ENCODE results near the gene TGFB1I1.
"Not testable (repeated sequence)": the region's sequence is repeated elsewhere in the genome, so short reads cannot be mapped to it uniquely, and the experiment has no call there.

TGFB1I1 gene

DNA sequence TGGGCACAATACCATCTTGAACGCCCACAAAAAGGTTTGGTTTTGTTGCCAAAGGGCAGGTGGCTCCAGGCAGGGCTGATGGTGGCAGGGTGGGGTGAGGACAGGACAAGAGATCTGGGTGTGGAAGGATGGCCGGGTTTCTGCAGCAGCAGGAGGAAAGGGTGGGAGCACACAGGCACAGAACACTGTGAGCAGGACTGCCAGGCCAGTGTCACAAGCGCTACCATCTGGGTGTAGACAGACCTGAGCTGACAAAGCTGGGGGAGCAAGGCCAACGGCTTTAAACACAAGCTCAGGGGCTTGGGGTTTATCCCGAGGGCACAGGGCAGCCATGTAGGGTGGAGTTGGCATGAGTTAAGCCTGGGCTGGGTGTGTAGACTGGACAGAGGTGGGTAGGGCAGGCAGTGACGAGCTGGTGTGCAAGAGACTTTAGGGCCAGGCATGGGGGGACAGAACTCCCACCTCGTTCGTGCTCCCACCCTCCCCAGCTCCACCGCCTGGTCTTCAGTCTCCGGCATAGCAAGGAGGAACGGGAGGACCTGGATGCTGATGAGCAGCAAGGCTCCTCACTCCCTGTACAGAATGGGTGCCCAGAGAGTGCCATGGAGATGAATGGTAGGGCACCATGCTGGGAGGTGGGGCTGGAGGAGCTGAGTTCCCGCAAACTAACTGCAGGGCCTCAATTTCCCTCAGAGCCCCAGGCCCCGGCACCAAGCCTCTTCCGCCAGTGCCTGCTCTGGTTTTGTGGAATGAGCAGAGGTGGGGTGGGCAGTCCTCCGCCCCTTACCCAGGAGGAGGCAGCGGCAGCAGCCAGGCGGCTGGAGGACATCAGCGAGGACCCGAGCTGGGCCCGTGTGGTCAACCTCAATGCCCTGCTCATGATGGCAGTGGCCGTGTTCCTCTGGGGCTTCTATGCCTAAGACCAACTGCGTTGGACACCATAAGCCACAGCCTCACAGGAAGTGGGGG, 17.9 kb downstream of the TGFB1I1 start:
- no peak for DNase-seq

GRCh38 chr16:31491778-31492418, 19.9 kb downstream of the TGFB1I1 start:
- no peak for DNase-seq

- DNase-seq = no peak
Observed at GRCh38 chr16:31493506-31494125, 21.7 kb downstream of the TGFB1I1 start.

DNA sequence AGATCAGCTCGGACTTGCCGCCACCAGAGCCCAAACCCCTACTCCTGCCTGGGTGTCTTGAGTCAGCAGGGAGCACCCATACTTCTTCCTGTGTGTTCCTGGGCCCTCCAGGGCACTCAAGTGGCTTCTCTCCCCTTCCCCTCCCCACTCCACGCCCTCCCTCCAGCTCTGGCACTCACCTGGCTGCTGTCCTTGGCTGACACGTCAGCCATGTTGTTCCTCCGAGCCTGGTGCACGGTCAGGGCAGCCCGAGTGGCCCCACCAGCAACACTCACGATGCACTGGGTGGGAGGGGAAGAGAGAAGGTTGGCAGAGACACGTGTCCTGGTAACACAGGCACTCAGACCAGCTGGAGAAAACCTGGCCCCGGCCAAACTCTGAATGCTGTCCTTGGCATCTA, 24.7 kb downstream of the TGFB1I1 start:
- DNase-seq = no peak

DNA sequence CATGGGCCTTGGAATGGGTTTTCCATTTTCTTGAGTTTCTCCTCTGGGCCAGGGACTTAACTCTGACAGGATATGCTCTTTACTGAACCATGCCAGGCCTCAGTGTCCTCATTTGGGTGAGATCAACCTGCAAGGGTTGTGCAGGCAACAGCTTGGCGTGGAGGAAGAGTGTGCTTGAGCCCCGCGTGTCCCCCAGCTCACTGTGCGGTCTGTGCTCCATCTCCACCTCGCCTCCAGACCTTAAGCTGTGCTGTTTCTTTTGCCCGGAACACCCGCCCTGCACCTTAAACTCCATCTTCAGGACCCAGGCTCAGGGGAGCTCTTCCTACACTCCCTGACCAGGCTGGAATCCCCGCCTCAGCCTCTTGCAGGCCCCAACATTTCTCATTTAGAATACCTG, 26.5 kb downstream of the TGFB1I1 start:
- DNase-seq = no peak

GRCh38 chr16:31499928-31500327, 28.0 kb downstream of the TGFB1I1 start:
- no peak for DNase-seq

- no peak for DNase-seq
Observed at GRCh38 chr16:31501226-31501965, 29.4 kb downstream of the TGFB1I1 start.

DNA sequence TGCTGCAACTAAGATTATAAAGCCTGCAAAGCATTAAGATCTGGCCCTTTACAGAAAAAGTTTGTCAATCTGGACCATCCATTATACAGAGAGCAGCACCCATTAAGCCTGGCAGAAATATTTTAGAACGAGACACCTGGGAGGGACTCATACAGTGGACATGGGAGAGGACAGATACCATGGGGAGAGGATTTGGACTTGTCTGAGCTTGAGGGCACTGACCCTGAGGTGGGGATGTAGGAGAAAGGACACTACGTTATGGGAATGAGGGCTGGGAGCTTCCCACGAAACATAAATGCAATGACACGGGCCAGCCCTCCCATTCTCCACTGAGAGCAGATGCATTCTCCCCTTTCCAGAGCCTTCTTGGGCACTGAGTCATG, 30.0 kb downstream of the TGFB1I1 start:
- no peak for DNase-seq

- no peak for DNase-seq
Observed at GRCh38 chr16:31502981-31503380, 31.0 kb downstream of the TGFB1I1 start.

DNA sequence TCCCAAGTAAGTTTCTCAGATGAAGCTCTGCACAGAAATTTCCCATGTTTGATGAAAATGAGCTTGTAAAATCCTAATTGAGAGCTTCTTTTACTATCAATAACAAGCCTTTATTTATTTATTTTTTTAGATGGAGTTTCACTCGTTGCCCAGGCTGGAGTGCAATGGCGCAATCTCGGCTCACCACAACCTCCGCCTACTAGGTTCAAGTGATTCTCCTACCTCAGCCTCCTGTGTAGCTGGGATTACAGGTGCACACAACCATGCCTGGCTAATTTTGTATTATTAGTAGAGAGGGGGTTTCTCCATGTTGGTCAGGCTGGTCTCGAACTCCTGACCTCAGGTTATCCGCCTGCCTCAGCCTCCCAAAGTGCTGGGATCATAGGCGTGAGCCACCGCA, 31.6 kb downstream of the TGFB1I1 start:
- not testable (repeated sequence) for DNase-seq

DNA sequence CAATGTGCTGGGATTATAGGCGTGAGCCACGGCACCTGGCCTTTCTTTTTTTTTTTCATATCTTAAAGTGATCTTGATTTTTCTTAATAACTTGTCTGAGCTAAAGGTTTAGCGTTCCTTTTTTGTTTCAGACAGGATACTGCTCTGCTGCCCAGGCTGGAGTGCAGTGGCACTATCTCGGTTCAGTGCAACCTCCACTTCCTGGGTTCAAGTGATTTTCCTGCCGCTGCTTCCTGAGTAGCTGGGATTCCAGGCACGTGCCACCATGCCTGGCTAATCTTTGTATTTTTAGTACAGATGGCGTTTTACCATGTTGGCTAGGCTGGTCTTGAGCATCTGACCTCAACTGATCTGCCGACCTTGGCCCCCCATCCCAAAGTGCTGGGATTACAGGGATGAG, 32.2 kb downstream of the TGFB1I1 start:
- no peak for DNase-seq

DNA sequence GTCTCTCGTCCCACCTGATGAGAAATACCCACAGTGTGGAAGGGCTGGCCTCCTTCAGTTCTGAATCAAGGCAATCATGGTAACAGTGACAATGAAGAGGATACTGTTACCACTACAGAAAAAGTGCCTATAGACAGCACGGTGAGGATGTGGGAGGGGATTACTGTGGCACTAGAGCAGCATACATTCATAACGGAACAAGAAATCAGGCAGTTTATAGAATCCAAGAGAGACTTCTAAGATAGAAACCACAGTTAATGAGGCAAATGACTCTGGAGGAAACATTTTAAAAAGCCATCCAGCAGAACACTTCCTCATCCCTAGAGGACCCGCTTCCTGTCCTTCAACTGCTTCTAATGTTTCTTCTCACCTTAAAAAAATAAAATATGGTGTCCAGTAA, 33.5 kb downstream of the TGFB1I1 start:
- no peak for DNase-seq

GRCh38 chr16:31507617-31507928, 35.6 kb downstream of the TGFB1I1 start:
- DNase-seq = no peak

DNA sequence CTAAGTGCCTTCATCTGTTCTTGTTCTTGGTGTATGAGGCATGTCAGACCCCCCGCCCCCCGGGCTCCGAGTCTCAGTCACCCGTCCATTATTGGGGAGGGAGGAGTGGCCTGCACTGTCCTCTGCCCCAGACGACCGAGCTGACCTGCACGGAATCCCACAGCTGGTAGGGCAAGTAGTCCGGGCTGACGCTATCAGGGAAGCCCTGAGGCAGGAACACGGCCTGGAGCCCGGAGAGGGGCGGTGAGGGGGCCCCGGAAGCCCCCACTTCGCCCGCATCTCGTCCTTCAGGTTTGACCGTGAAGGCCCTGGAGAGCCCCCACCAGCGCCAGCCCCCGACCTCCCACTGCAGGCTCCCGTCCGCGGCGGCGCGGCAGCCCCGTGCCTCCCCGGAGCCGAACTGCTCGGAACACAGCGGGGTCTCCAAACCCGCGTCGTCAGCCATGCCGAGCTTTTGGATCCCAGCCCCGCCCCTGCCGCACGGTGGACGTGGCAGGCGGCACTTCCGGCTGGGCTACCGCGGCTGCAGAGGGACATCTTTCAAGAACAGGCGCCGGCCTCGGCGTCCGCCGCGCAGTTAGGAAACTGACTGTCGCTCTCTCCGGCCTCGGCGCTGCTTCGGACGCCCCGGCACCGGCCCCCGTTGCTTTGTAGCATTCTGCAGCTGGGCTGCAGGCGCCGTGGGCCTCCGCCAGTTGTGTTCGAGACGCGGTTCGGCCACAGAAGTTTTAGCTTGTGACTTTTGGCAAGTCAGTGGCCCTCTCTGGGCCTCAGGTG, 36.2 kb downstream of the TGFB1I1 start, which contains the start of gene RUSF1:
Gene RUSF1, minus strand, starts transcription at position 463 of the 777 bp plus-strand sequence. Its CDS starts 18 bp downstream, at position 445.
- no peak for DNase-seq

- no peak for DNase-seq
Observed at GRCh38 chr16:31508706-31509195, 36.8 kb downstream of the TGFB1I1 start.

DNA sequence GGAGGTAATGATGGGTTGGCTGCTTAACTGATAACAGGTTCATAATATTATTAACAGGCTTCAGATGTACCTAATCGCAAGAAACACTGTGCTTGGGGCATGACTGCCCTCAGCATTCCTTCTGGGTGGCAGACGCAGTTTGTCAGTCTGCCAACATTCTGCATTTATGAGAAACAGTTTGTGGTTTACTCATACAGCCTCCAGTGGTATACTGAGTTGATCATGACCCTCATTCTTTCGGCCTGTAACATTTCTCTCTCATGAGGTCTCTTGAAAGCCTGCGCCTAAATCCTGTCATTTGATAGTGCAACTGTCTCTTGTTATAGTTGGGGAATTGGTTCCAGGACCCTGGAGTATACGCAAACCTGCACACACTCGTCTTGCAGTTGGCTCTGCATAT, 41.2 kb downstream of the TGFB1I1 start:
- DNase-seq = no peak

GRCh38 chr16:31513884-31514283, 41.9 kb downstream of the TGFB1I1 start:
- no peak for DNase-seq

GRCh38 chr16:31517800-31518402, 45.9 kb downstream of the TGFB1I1 start:
- DNase-seq = no peak

GRCh38 chr16:31519759-31520431, 47.9 kb downstream of the TGFB1I1 start:
- no peak for DNase-seq

DNA sequence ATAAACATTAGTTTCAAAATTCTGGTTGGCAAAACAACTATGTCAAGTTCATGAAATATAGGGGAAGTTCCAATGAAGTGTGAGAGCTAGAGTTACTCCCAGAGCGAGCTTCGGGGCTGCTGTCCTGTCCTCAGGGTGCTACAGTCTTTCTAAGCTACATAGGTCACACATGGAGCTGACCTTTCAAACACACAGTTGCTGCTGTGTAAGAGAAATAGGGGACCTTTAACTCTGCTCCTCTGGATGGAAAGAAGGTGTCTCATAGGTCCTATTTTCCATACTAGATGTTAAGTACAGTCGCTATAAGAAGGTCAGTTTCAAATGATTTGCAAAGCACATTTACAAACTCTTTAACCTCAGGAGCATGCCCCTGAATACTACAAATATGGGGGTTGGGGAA, 49.4 kb downstream of the TGFB1I1 start:
- DNase-seq = no peak

DNA sequence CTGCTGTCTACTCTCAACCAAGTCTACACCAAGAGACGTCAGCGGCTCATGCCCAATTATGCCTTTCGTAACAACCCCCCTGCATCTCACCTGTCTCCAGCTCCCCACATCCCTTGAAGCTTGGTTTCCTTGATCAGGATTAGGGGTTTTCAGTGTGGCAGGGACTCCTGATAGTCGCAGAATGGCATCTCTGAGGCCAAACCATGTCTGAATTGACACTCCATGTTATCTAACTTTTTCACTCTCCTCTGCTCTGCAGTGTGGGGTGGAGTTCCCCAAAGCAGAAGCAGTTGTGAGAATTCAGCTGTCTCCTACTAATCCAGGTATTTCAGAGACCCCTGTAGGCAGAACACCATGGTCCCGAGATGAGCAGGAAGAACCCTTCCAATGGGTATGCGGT, 50.1 kb downstream of the TGFB1I1 start:
- DNase-seq = no peak
